NCI-H82 treated with DMSO at 0.1 percent for 48 hours (cell line): ENCODE measurements around the gene PTPRN.
A peak's percentile ranks its signal among the peaks of the same experiment; 100 is the strongest.

ENCODE experiments used
- DNase-seq: peaks from one replicate; lab custom pipeline; 2025; ENCODE audit not compliant: unreplicated experiment; lab: John Stamatoyannopoulos, UW

Gene PTPRN

DNA sequence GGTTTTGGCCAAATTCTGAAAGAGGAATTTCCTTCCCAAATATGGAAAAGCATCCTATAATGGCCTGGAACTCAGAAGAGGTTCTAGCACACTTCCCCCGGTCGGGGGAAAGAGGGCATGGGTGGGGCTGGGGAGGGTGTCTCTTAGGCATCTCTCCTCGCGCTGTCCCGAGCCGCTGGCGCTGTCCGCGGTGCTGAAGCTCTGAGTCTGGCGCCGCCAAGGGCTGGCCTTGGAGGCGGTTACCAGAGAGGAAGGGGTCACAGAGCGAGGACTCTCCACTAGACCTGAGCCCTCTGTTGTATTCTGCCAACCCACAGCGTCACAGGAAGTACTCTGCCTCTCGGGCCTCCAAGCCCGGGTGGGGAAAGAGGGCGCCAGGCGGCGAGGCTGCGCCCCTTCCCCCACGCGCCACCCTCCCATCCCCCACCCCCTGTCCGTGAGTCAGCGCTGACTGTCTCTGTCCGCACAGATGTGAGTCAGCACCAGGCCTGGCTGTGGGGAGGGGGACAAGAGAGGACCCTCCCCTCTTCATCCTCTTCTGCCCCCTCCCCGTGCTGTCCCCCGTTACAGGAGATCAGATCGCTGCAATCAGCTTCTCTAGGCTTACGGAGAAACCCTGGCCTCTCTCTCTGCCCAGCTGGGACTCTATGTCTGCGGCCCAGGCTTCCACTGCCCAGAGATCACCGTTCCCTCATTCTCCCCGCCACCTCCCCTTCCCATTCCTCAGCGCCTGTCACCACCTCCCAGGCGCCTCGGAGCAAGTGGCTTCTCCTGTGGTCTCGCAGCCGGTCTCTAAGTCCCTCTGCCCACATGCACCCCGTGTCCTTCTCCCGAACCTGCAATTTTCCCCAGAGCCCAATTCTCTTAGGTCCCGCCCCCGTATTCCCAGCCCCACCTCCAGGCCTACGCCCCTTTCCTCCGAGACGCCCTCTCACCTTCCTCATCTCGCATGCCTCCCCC lies 779 bp downstream of the PTPRN start:
- DNase-seq: peak; percentile 38

- DNase-seq: no peak
These were observed 3.2 kb downstream of the PTPRN start for GRCh38 chr2:219306047-219306446.

DNA sequence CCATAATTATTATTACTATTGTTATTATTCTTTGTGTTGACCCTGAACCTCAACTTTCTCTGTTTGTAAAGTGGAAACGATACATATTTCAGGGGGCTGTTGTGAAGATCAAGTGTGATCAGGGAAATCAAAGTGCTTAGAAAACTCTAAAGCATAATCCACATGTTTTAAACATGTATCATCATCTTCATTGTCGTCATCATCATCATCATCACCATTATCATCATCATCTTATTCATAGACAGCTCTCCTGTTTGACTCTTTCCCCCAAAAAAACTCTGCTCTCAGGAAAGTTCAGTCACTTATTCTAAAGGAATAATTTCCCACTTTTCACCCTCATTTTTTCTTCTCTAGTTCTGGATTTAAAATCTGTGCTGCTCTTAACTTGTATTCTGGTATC lies 5.0 kb downstream of the PTPRN start:
- DNase-seq: no peak

DNA sequence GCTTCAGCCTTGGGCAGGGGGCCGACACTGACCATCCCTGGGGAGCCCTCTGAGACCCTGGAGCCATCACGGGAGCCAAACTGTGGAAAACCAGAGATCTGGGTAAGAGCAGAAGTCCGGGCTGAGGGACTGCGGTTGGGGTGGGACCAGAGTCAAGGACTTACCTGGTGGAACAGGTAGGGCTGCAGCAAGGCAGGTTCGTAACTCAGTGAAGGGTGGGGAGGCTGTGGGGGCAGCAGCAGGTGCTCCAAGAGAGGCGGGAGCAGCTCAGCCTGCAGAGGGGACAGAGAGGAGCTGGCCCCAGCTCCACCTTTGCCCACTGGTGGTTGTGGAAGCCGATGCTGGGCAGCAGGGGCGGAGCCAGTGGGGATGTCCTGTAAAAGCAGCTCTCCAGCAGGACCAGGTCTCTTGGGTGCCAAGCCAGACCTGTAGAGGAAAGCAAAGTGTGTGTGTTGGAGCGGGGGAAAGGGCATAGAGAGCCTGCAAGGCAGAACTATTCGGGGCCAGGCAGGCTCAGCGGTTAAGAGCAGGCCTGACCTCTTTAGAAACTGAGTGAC lies 6.7 kb downstream of the PTPRN start:
- no peak for DNase-seq

GRCh38 chr2:219300022-219300421 lies 9.2 kb downstream of the PTPRN start:
- no peak for DNase-seq

GRCh38 chr2:219299372-219299760 lies 9.8 kb downstream of the PTPRN start:
- DNase-seq: no peak

DNA sequence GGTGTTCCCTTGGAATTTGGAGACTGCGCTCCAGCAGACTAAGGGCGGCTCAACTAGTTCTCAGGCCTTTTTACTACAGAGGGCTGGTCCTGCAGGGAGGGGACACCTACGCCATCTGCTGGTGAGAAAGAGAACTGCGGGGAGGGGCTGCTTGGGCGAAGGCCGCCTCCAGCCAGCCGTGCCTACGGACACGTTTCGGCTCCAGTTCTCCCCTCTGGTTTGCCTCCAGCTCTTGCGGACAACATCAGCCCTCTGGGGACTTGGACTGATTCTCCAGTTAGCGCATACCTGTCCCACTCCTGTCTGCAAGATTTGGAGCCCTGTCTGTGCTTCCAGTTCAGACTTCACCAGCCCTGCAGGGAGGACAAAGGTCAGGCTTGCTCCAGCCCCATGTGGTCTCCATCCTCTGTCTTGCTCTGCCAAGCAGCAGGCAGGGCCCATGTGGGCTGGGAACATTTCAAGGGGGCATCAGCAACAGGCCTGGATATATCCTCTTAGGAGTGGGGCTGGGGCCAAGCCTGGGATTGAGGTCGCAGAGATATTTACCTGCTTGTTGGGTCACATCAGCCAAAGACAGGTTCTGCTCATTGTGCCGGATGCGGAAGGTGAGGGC lies 10.3 kb downstream of the PTPRN start:
- peak; percentile 24 for DNase-seq

GRCh38 chr2:219297766-219298456 lies 11.3 kb downstream of the PTPRN start:
- DNase-seq: no peak

DNA sequence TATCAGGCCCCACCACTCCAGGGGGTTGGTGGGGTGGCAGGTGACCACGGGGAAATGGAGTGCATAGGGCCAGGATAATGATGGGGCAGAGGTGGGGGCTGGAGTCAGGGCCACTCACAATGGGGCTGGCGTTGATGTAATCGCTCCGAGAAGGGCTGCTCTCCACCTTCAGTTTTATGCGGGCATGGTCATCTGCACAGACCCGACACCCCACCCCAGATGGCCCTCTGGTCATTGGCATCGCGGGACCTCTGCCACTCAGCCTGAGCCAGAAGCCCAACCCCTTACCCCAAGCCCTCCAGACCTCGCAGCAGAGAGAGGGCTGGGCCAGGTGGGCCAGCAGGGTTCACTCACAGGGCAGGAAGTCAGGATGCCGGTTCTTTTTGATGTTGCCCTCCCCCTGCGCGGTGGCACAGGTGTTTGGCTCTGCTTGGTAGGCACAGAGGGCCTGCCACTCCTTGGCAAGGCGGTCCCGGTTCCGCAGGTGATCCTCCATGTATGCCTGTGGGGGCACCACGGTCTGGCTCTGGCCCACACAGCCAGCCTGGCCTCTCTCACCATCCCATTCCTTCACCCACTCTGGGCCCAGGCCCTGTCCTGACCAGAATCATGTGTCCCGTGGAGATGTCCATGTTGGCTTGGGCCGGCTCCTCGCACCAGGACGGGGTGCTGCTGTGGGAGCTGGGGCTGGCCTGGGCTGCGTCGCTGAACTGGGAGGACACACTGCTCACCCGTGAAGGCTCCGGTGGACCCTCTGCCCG lies 12.4 kb downstream of the PTPRN start:
- no peak for DNase-seq

GRCh38 chr2:219296142-219296541 lies 13.1 kb downstream of the PTPRN start:
- DNase-seq: no peak

DNA sequence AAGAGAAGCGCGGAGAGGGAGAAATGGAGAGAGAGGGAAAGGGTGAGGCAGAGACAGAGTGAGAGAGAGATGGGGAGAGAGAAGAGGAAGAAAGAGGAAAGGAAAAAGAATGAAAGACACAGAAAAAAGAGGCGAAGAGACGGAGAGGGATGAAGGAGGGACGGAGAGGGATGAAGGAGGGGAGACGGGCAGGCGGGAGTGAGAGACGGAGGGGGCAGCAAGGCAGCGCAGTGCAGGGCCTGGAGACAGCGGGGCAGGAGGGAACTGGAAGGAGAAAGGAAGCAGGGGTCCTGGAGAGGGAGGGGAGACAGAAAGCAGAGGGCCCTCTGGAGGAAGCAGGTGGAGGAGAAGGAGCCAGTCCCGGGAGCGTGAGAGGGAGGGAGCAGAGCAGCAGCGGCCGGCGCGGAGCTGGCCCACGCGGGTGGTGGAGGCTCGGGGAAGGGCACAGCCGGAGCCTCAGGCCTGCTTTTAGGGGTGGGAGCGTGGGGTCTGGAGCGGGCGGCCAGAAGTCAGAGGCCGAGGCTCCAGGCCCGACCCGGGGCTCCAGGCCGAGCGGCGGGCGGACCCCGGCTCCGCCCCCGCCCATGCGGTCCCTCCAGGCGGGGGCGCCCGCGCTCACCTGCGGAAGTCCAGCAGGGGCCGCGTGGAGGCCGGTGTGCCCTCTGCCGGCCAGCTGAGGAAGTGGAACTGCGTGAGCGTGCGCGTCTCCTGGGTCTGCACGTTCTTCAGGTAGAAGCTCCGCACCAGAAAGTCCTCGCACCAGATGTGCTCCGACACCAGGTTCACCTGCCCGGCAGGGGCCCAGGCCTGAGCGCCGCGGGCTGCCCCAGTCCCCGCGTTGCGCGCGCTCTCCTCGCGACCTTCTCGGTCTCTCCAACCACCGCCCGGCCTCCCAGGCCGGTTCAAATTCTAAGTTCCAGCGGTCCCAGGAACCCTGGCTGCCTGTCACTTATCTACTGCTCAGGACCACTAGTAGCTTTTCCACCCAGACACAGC lies 14.5 kb downstream of the PTPRN start:
- peak; percentile 51 for DNase-seq

DNA sequence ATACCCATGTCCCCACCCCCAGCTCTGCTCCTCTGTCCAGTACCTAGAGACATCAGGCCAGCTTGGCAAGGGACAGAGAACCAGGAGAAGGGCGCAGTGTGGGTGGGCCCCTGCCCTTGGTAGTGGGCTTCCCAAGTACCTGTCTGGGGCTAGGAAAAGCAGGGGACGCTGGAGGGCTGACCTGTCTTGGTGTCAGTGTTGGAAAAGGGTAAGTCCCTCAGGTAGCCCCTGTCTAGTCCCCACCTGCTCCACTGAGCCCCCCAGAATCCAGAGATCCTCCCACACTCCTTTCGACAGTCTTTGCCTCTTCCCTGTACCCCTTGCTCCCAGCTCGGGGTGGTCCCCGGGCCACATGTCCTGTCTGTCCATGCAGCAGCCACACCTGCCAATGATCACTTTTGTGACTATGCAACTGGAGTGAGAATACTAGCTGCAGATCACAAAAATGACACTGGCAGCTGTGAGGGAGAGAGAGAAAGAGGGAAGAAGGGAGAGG lies 15.4 kb downstream of the PTPRN start:
- DNase-seq: no peak

- DNase-seq: no peak
These were observed 16.6 kb downstream of the PTPRN start for GRCh38 chr2:219292616-219293015.

- DNase-seq: no peak
These were observed 17.2 kb downstream of the PTPRN start for GRCh38 chr2:219291910-219292490.

DNA sequence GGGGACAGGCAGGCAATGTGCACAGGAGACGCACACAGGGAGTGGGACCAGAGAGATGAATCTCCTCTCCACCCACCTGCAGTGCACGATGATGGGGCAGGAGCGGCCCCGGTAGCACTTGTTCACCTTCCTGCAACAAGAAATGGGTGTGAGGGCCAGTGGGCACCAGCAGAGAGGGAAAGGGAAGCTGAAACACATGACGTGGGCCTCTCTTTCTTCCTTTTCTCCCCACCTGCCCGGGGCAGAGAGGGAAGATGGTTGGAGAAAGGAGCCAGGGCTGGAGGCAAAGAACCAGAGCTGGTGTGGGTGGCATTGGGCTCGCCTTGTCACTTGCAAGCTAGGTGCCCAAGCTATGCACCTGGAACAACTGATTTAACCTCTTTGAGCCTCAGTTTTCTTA lies 17.8 kb downstream of the PTPRN start:
- no peak for DNase-seq

DNA sequence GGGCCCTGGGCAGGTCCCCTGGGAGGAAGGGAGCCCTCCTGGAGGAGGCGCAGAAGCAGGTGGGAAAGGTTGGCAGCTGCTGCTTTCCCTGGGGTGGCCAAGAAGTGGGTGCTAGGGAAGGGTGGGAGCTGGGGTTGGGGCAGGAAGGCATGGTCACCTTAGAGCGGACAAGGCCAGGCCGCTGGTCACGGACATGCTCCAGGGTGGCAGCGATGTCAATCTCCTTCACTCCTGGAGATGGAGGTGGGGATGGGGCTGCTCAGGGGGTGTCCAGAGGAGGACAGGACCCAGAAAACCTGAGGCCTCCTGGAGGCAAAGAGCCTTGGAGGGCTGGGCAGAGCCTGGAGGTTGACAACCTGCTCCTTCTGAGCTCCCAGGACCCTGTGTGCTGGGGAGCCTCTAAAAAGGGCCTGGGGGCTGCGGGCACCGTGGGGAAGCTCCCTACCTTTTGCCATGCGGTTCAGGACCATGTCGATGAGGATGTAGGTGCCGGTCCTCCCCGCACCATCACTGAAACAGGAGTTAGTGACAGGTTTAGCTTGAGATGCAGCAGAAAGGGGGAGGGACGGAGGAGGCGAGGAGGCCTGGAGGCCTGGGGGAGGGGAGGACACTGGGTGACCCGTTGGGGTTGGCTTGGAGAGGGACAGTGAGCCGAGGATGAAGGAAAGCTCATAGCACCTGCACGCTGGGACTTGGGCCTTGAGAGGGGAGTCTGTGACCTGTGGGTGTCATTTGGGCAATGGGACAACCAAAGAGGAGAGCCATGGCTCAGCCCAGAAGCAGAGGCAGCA lies 18.6 kb downstream of the PTPRN start:
- no peak for DNase-seq

DNA sequence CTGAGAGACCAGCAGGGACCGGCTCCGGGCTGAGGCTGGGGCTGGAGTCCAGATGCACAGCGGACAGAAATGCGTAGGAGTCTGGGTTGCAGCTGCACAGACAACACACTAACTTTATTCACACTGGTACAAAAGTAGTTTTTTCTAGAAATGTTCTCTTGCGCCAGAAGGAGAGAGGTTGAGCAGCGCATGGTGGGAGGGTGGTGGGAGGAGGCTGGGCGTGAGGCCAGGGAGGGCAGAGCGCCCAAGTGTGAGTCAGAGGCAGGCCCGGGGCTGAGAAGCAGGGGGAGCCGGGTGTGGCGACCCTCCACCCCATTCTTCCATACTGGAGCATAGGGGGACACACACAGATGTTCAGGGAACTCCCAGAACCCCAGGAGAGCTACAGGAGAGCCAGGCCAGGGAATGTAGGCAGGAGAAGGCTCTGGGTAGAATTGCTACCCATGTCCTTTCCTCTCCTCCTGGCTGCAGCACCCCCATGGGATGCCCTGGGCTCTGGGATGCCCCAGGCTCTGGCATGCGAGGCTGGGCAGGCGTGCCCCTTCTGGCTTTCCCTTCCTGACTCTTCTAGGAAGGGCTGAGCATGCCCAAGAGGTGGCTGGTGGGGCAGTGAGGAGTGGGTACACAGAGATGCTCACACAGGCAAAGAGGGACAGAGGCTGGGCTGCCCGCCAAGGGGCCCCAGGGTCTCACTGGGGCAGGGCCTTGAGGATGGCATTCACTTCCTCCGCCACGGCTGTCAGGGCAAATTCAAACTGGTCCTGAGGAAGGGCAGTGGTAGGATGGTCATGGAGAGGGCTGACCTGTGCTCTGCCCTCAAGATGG lies 19.5 kb downstream of the PTPRN start:
- DNase-seq: no peak

- no peak for DNase-seq
These were observed 20.0 kb downstream of the PTPRN start for GRCh38 chr2:219289195-219289536.
